GM18511 (cell line): ENCODE measurements around the gene LRRC8B.
A peak's percentile ranks its signal among the peaks of the same experiment; 100 is the strongest.
"Not testable (repeated sequence)": the region's sequence is repeated elsewhere in the genome, so short reads cannot be mapped to it uniquely, and the experiment has no call there.

Experiments used
- ATAC-seq: cut with Tn5 transposase; IDR thresholded peaks from one replicate; pipeline ENCODE4 v1.9.1; 2021; ENCODE audit warnings: mild to moderate bottlenecking, moderate library complexity; ENCODE audit not compliant: unreplicated experiment

The LRRC8B gene

GRCh38 chr1:89578946-89579684 is 54.5 kb downstream of the LRRC8B start:
- no peak for ATAC-seq

DNA sequence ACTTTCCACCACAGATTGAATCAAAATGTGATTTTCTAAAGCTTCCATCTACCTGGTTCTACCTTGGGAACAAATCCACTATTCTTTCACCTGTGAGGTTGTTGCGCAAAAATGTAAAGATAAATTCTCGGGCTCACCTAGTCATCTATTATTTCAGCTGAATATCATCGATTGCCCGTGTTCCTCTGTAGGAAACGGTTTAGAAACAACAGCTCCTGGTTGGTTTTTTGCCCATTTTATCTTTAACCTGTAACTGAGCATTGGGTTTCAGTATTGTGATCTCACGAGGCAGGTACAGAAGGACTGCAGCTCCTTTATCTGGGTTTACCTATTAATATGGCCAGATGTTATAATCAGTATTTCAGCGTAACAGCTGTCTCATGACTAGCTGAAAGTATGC is 55.4 kb downstream of the LRRC8B start:
- ATAC-seq, result no peak

GRCh38 chr1:89581859-89582258 is 57.2 kb downstream of the LRRC8B start:
- ATAC-seq, result no peak

- ATAC-seq, result no peak
Observed at GRCh38 chr1:89582571-89582970, 57.9 kb downstream of the LRRC8B start.

DNA sequence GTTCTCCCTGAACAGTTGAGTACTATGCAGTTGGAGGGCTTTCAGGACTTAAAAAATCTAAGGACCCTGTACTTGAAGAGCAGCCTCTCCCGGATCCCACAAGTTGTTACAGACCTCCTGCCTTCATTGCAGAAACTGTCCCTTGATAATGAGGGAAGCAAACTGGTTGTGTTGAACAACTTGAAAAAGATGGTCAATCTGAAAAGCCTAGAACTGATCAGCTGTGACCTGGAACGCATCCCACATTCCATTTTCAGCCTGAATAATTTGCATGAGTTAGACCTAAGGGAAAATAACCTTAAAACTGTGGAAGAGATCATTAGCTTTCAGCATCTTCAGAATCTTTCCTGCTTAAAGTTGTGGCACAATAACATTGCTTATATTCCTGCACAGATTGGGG is 59.6 kb downstream of the LRRC8B start:
- no peak for ATAC-seq

- ATAC-seq, result no peak
Observed at GRCh38 chr1:89584781-89585180, 60.2 kb downstream of the LRRC8B start.

GRCh38 chr1:89587729-89588161 is 63.1 kb downstream of the LRRC8B start:
- no peak for ATAC-seq

DNA sequence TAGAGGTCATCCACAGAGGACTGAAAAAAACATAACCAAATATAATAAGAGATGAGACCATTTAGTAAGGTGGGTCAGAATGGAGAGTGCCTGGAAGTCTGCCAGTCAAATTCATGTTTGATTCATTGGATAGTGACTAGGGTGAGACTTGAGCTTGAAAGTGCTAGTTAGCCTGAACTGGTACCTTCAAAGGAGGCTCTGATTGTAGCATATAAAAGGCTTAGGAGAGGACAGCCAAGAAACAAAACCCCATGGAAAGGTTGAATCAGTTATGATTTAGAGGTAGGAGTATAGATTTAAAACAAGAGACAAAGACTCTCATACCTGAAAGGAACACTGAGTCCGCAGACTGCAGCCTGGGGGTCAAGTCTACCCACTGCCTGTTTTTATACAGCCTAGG is 63.9 kb downstream of the LRRC8B start:
- ATAC-seq, result no peak

DNA sequence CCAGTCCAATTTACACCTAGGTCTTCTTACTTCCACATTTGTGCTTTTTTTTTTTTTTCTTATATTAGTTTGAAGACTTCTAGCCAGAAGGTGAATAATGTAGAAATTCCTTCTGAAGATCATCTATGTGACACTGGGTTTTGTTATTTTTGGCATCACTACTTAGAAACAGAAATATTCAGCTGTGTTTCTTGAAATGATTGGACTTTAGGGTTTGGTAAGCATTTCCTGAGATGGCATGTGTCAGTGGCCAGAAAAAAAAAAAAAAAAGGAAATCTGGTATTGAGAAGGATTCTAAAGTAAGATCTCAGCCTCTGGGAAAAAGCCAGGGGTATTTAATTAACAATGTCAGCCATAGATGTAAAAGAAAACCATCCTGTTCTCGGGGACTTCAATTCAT is 64.9 kb downstream of the LRRC8B start:
- no peak for ATAC-seq

GRCh38 chr1:89590341-89591080 is 65.9 kb downstream of the LRRC8B start:
- no peak for ATAC-seq

- ATAC-seq, result not testable (repeated sequence)
Observed at GRCh38 chr1:89592861-89593302, 68.3 kb downstream of the LRRC8B start.

DNA sequence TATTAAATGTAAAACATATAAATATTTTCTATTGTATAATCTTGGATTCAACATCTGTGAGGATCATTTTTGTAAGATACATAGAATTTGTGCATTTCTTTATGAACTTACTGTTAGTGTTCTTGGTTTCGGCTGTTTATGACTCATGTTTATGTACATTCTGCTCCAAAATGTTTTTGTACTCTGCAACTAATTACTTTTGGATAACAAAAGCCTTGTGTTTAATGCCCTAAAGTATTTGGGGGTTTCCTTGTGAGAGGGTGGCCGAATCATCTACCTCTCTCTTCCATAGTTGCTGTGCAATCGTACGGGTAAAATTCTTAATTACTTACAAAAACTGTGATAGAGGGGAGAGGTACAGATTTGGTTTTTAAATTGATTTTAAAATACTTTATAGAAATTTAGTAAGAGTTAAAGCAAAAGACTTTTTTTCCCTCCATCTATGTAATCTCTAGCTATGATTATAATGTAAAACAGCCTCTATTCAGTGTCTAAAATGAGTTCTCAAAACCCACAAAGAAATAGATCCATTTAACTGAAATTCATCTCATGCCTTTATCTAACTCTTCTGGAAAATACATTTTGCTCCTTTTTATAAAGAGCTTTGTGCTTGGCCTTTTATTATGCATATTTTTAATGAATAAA is 69.6 kb downstream of the LRRC8B start:
- no peak for ATAC-seq

DNA sequence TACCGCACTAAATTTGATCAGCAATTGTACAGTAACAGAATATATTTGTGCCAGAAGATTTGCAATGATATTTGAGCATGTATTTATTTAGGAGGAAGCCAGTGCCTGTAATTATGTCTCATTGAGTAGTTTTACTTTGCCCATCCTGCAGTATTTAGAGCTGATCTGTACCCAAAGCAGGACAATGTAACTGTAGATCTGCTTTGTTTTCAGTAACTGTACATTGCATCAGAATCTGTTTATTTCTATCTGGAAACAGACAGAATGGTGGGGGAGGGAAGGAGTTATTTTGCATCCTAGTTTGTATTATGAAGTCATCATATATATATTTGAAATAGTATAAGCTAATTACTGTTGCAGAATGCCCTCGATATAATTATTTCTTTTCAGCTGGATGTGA is 72.1 kb downstream of the LRRC8B start:
- no peak for ATAC-seq

GRCh38 chr1:89598450-89599331 is 74.1 kb downstream of the LRRC8B start:
- ATAC-seq, result peak; percentile 59

- ATAC-seq, result no peak
Observed at GRCh38 chr1:89599332-89599630, 74.7 kb downstream of the LRRC8B start.

GRCh38 chr1:89600451-89601224 is 76.0 kb downstream of the LRRC8B start:
- ATAC-seq, result no peak

GRCh38 chr1:89602871-89603404 is 78.3 kb downstream of the LRRC8B start:
- ATAC-seq, result no peak

- no peak for ATAC-seq
Observed at GRCh38 chr1:89603651-89604413, 79.2 kb downstream of the LRRC8B start.

DNA sequence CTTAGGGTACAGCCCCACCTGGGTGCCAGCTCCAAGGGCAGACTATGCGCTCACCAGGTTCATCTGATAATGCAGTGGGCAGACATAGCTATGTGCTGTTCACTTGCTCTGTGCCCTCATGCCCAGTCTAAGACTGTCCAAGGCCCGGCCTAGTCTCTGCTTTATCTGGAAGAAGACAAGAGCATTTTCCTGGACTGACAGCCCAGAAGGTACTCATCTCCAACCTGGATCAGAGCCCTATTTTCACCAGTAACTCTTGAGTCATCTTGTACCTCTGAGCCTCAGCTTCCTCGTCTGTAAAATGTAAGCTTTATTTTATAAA is 79.7 kb downstream of the LRRC8B start:
- no peak for ATAC-seq
